HCT116 (cell line): ENCODE measurements around the gene TRIB2. TPM values are rescaled to one million over a fixed set of nuclear protein-coding genes. Genes with fewer than 3 reads are reported as not detected.

ENCODE experiments used
- ATAC-seq: fragments of 200-7000 bp; cut with Tn5 transposase; 2 replicates; pipeline ENCODE4 v1.9.1; 2020; ENCODE audit warnings: mild to moderate bottlenecking, moderate library complexity
- BruUV-seq: library from RNA; stranded (reverse); fragments of 400-500 nt; replicated peaks from 2 replicates; lab custom pipeline; 2021; lab: Mats Ljungman, UMichigan
- CTCF ChIA-PET: fragments of 300-600 bp; sonication (Branson Sonifier 250); formaldehyde crosslinking; loops from one replicate; lab custom pipeline; 2021; ENCODE audit warnings: antibody characterized with exemption; lab: Charles Lee
- POLR2A ChIA-PET: fragments of 300-600, 350-600 bp; sonication (Branson Sonifier 250); formaldehyde crosslinking; loops from one replicate; lab custom pipeline; 2021; ENCODE audit warnings: antibody characterized with exemption; lab: Charles Lee
- RAD21 ChIA-PET, 2 experiments: fragments of 300-600 bp; sonication (Branson Sonifier 250); formaldehyde crosslinking; loops; one replicate each; lab custom pipeline; 2023; ENCODE audit warnings: low total read pairs in 2 of 2; ENCODE audit not compliant: uncharacterized antibody in 2 of 2, unreplicated experiment in 2 of 2, low non-redundant PET in 1 of 2; lab: Charles Lee
- DNase-seq: peaks from one replicate; pipeline ENCODE4 v3.0.0-alpha.2; 2010; ENCODE audit warnings: low read depth, low spot score
- H2AFZ ChIP-seq: fragments of 200-600 bp; shearing (Covaris generic), sonication (generic); 2 replicates; pipeline ENCODE4 v1.6.1; 2017; ENCODE audit warnings: low read depth, mixed run types, mixed read lengths, antibody characterized with exemption, low read length; ENCODE audit not compliant: poor library complexity, severe bottlenecking
- H3K27ac ChIP-seq: 2 replicates; pipeline ENCODE4 v1.5.1; 2012; ENCODE audit warnings: low read depth, low read length
- H3K27me3 ChIP-seq: fragments of 200-600 bp; sonication (generic); 2 replicates; pipeline ENCODE4 v1.6.1; 2016; ENCODE audit warnings: mixed run types, low read length, mixed read lengths; ENCODE audit not compliant: insufficient read depth
- H3K36me3 ChIP-seq, 2 experiments: fragments of 200-500 bp in 1 of 2; fragments of 200-600 bp in 1 of 2; sonication (Bioruptor generic) in 1 of 2; sonication (generic) in 1 of 2; 2 replicates each; pipeline versions ENCODE4 v1.5.1 to v1.6.1; 2014 to 2016; ENCODE audit warnings: low read length in 2 of 2, inconsistent platforms in 1 of 2, mixed read lengths in 1 of 2, mixed run types in 1 of 2; ENCODE audit not compliant: insufficient read depth in 2 of 2, control insufficient read depth in 1 of 2
- H3K4me1 ChIP-seq, 2 experiments: fragments of 200-600 bp in 1 of 2; sonication (generic) in 1 of 2; 2 replicates each; pipeline versions ENCODE4 v1.5.1 to v1.6.1; 2012 to 2017; ENCODE audit warnings: low read length in 2 of 2, inconsistent platforms in 1 of 2, mild to moderate bottlenecking in 1 of 2, mixed read lengths in 1 of 2, mixed run types in 1 of 2, moderate library complexity in 1 of 2; ENCODE audit not compliant: insufficient read depth in 2 of 2, control insufficient read depth in 1 of 2
- H3K4me2 ChIP-seq: fragments of 200-600 bp; sonication (generic); 2 replicates; pipeline ENCODE4 v1.6.1; 2017; ENCODE audit warnings: mixed run types, low read length, mixed read lengths
- H3K4me3 ChIP-seq, 2 experiments: fragments of 200-600 bp in 1 of 2; sonication (generic) in 1 of 2; replicated peaks in 1 of 2; 2 replicates each; pipeline ENCODE4 v1.5.1; 2011 to 2016; ENCODE audit warnings: low read length in 2 of 2, control low read depth in 1 of 2, low read depth in 1 of 2, mild to moderate bottlenecking in 1 of 2, mixed read lengths in 1 of 2, mixed run types in 1 of 2
- H3K79me2 ChIP-seq: fragments of 200-600 bp; sonication (generic); 2 replicates; pipeline ENCODE4 v1.6.1; 2017; ENCODE audit warnings: mild to moderate bottlenecking, mixed run types, low read length, moderate library complexity, mixed read lengths; ENCODE audit not compliant: insufficient read depth
- H3K9ac ChIP-seq: fragments of 200-600 bp; sonication (generic); 2 replicates; pipeline ENCODE4 v1.6.1; 2016; ENCODE audit warnings: low read length, mixed read lengths
- H3K9me2 ChIP-seq: fragments of 200-600 bp; sonication (generic), shearing (Covaris generic); 2 replicates; pipeline ENCODE4 v1.6.1; 2017; ENCODE audit warnings: mixed run types, mild to moderate bottlenecking, moderate library complexity; ENCODE audit not compliant: insufficient read depth
- H3K9me3 ChIP-seq, 2 experiments: fragments of 200-500 bp in 1 of 2; fragments of 200-600 bp in 1 of 2; sonication (Bioruptor generic) in 1 of 2; sonication (generic) in 1 of 2; 2 replicates each; pipeline ENCODE4 v1.6.1; 2014 to 2017; ENCODE audit warnings: low read length in 2 of 2, mixed read lengths in 2 of 2, inconsistent platforms in 1 of 2, low read depth in 1 of 2, mild to moderate bottlenecking in 1 of 2, mixed run types in 1 of 2, moderate library complexity in 1 of 2; ENCODE audit not compliant: control insufficient read depth in 1 of 2, insufficient read depth in 1 of 2
- H4K20me1 ChIP-seq: fragments of 200-600 bp; sonication (generic), shearing (Covaris generic); 2 replicates; pipeline ENCODE4 v1.6.1; 2017; ENCODE audit warnings: mixed run types, mild to moderate bottlenecking, moderate library complexity; ENCODE audit not compliant: insufficient read depth
- CBX3 ChIP-seq: IDR thresholded peaks from 2 replicates; pipeline ENCODE4 v1.6.1; 2012; ENCODE audit warnings: low read depth
- CEBPB ChIP-seq: IDR thresholded peaks from 2 replicates; pipeline ENCODE4 v1.6.1; 2012; ENCODE audit warnings: low read depth
- EGR1 ChIP-seq: IDR thresholded peaks from 2 replicates; pipeline ENCODE4 v1.6.1; 2012; ENCODE audit warnings: low read depth
- ELF1 ChIP-seq: IDR thresholded peaks from 2 replicates; pipeline ENCODE4 v1.6.1; 2012; ENCODE audit warnings: low read depth, borderline replicate concordance
- EZH2 ChIP-seq: fragments of 200-600 bp; sonication (generic); IDR thresholded peaks from 2 replicates; pipeline ENCODE4 v1.6.1; 2017; ENCODE audit warnings: antibody characterized with exemption, mixed run types
- EZH2phosphoT487 ChIP-seq: fragments of 200-600 bp; IDR thresholded peaks from 2 replicates; pipeline ENCODE4 v1.6.1; 2018; ENCODE audit warnings: antibody characterized with exemption, borderline replicate concordance
- FOSL1 ChIP-seq: IDR thresholded peaks from 2 replicates; pipeline ENCODE4 v1.6.1; 2012; ENCODE audit warnings: low read depth
- JUND ChIP-seq: IDR thresholded peaks from 2 replicates; pipeline ENCODE4 v1.6.1; 2012
- POLR2A ChIP-seq: IDR thresholded peaks from 2 replicates; pipeline ENCODE4 v1.7.0; 2011; ENCODE audit warnings: borderline replicate concordance; ENCODE audit not compliant: insufficient read depth, insufficient read length; ENCODE audit errors: extremely low read depth
- POLR2AphosphoS5 ChIP-seq: IDR thresholded peaks from 2 replicates; pipeline ENCODE4 v1.6.1; 2011; ENCODE audit warnings: mild to moderate bottlenecking, low read depth, low read length, moderate library complexity
- RAD21 ChIP-seq: IDR thresholded peaks from 2 replicates; pipeline ENCODE4 v1.6.1; 2012; ENCODE audit warnings: low read depth, mild to moderate bottlenecking
- SP1 ChIP-seq: IDR thresholded peaks from 2 replicates; pipeline ENCODE4 v1.6.1; 2012; ENCODE audit warnings: low read depth
- SRF ChIP-seq: IDR thresholded peaks from 2 replicates; pipeline ENCODE4 v1.6.1; 2012; ENCODE audit warnings: low read depth
- TCF7L2 ChIP-seq: IDR thresholded peaks from 2 replicates; pipeline ENCODE4 v1.7.0; 2011; ENCODE audit warnings: borderline replicate concordance, inconsistent platforms; ENCODE audit not compliant: insufficient read depth, insufficient read length; ENCODE audit errors: extremely low read depth
- ZFX ChIP-seq: fragments of 450-650 bp; IDR thresholded peaks from 2 replicates; pipeline ENCODE4 v1.6.1; 2017
- intact Hi-C: fragments of 100-400 bp; cut with micrococcal nuclease; formaldehyde crosslinking; loops from 2 replicates; pipeline ENCODE4 v1.10.0; 2022
- total RNA-seq: library from RNA; stranded (reverse); gene quantifications from one replicate; pipeline ENCODE4 v1.2.1, GENCODE V29; 2021; ENCODE audit not compliant: unreplicated experiment
- TF ChIP-seq, protein P1 (sequence below): IDR thresholded peaks from 2 replicates; pipeline ENCODE4 v1.6.1; 2011; ENCODE audit warnings: mild to moderate bottlenecking, low read length, moderate library complexity; ENCODE audit not compliant: insufficient replicate concordance; ENCODE audit errors: extremely low read depth
- TF ChIP-seq, protein P2 (sequence below): IDR thresholded peaks from 2 replicates; pipeline ENCODE4 v1.6.1; 2012
- TF ChIP-seq, protein P3 (sequence below): IDR thresholded peaks from 2 replicates; pipeline ENCODE4 v1.6.1; 2012
- TF ChIP-seq, protein P4 (sequence below), 3 experiments: fragments of 200-600 bp in 1 of 3; sonication (generic) in 1 of 3; IDR thresholded peaks in 2 of 3; conservative IDR thresholded peaks in 1 of 3; 2 replicates each; pipeline ENCODE4 v1.5.1; 2012 to 2017; ENCODE audit warnings: low read depth in 2 of 3, low read length in 2 of 3, antibody characterized with exemption in 1 of 3, borderline replicate concordance in 1 of 3, control low read depth in 1 of 3, mild to moderate bottlenecking in 1 of 3, mixed read lengths in 1 of 3, mixed run types in 1 of 3, moderate library complexity in 1 of 3; ENCODE audit not compliant: insufficient read depth in 1 of 3

The TRIB2 gene
- total RNA-seq, 1 experiment from 2014 or later = 12.4 TPM

DNA sequence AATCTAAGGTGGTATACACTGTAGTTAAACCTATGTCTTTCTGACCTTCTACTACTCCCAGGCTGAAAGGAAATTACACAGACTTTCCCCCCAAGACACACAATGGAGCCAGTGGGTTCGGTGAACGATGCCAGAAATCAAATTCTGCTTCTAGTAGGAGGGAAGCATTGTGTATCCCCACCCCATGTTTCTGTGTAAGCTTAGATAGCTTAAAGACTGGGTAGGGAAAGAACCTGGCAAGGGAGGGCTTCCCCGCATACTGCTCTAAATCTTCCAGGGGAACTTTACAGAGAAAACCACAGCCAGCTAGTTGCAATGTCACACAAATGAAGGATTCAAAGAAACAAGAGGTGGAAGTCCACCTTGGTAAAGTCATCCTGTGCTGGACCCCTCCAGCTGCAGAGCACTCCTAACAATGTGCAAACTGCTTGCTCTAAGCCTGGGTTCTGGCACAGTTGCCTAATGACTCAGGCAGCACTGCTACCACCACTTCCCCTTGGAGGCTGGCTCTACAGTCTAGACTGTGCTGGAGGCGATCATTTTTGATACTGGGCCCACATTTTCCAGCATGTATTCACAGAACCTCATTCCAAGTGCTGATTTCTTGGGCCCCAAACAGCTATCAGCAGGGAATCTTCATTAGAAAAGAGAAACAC is 47.5 kb downstream of the TRIB2 start (continued):
- TF ChIP-seq EGR1 = no peak
- no peak for TF ChIP-seq POLR2AphosphoS5
- TF ChIP-seq, protein P1, sequence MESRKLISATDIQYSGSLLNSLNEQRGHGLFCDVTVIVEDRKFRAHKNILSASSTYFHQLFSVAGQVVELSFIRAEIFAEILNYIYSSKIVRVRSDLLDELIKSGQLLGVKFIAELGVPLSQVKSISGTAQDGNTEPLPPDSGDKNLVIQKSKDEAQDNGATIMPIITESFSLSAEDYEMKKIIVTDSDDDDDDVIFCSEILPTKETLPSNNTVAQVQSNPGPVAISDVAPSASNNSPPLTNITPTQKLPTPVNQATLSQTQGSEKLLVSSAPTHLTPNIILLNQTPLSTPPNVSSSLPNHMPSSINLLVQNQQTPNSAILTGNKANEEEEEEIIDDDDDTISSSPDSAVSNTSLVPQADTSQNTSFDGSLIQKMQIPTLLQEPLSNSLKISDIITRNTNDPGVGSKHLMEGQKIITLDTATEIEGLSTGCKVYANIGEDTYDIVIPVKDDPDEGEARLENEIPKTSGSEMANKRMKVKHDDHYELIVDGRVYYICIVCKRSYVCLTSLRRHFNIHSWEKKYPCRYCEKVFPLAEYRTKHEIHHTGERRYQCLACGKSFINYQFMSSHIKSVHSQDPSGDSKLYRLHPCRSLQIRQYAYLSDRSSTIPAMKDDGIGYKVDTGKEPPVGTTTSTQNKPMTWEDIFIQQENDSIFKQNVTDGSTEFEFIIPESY = no peak

DNA sequence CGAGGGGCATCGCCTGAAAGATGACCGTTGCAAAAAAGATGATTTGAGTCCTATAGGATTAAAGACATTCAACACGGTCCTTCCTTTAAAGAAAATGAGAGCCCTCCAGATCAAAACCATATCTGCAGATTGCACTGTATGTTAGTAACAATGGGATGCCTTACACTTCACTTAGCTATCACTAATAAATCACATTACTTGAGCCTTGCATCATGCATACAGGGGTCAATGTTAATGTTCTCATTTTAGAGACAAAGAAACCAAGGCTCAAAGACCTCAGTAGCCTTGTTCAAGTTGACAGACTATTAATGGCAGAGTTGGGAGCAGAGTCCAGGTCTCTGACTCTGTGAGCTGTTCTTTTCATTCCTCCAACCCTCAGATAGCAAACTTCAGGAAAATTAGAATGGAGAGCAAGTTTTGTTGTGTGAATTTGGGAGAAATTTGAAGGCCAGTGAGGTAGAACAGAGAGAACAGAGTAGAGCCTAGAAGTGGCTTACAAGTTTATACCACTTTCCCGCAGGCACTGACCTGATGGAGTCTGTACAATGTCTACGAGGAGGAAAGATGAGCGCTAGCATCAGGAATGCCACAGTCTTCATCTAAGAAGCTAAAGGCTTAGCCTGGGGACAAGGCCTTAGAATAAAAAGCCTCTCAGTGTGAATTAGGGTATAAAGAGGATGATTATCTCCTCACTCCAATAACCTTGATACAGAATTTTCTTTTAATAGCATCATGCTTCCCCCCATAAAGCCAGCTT is 48.3 kb downstream of the TRIB2 start:
- Histone ChIP-seq H2AFZ (no peak overlapping the region), H3K79me2 (no peaks in the 10 kb centered on the region), H3K9ac (no peak overlapping the region), H3K9me2 (0 out of 2 replicates have a peak, but pooled peaks cover 4% of the 10 kb centered on the region), H3K9me3 (no peaks in the 10 kb centered on the region), H3K27ac (no peak overlapping the region), H3K36me3 (no peaks in the 10 kb centered on the region), H3K4me1 (no peaks in the 10 kb centered on the region), H3K4me2 (no peak overlapping the region), H3K4me3 (no peak overlapping the region), H3K27me3 (peaks cover 6% of the 10 kb centered on the region; the same call in 1 of the 2 replicates), H4K20me1 (no peaks in the 10 kb centered on the region)
- ChIA-PET CTCF (no interaction called here), POLR2A (no interaction called here), RAD21 (no interaction called here)
- DNase-seq (no peak), ATAC-seq (no peak)
- TF ChIP-seq ELF1 = no peak
- no peak for TF ChIP-seq EZH2phosphoT487
- no peak for TF ChIP-seq ZFX
- TF ChIP-seq POLR2A = no peak
- no peak for TF ChIP-seq JUND
- TF ChIP-seq, protein P2, sequence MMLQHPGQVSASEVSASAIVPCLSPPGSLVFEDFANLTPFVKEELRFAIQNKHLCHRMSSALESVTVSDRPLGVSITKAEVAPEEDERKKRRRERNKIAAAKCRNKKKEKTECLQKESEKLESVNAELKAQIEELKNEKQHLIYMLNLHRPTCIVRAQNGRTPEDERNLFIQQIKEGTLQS = no peak
- TF ChIP-seq CEBPB = no peak
- TF ChIP-seq CBX3 = no peak
- no peak for TF ChIP-seq SP1
- TF ChIP-seq FOSL1 = no peak
- TF ChIP-seq, protein P3, sequence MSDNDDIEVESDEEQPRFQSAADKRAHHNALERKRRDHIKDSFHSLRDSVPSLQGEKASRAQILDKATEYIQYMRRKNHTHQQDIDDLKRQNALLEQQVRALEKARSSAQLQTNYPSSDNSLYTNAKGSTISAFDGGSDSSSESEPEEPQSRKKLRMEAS = no peak
- TF ChIP-seq, protein P4, sequence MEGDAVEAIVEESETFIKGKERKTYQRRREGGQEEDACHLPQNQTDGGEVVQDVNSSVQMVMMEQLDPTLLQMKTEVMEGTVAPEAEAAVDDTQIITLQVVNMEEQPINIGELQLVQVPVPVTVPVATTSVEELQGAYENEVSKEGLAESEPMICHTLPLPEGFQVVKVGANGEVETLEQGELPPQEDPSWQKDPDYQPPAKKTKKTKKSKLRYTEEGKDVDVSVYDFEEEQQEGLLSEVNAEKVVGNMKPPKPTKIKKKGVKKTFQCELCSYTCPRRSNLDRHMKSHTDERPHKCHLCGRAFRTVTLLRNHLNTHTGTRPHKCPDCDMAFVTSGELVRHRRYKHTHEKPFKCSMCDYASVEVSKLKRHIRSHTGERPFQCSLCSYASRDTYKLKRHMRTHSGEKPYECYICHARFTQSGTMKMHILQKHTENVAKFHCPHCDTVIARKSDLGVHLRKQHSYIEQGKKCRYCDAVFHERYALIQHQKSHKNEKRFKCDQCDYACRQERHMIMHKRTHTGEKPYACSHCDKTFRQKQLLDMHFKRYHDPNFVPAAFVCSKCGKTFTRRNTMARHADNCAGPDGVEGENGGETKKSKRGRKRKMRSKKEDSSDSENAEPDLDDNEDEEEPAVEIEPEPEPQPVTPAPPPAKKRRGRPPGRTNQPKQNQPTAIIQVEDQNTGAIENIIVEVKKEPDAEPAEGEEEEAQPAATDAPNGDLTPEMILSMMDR (IDR thresholded peaks at IDR 0.05 in 2 of 3, conservative IDR thresholded peaks at IDR 0.05 in 1 of 3; ENCODE audit: borderline replicate concordance in 1 of 3, insufficient read depth in 1 of 3, low read depth in 2 of 3, low read length in 2 of 3) = no peak
- TF ChIP-seq TCF7L2 = no peak
- TF ChIP-seq, protein P1 = no peak
- TF ChIP-seq POLR2AphosphoS5 = no peak
- no peak for TF ChIP-seq SRF
- TF ChIP-seq RAD21 = no peak
- TF ChIP-seq EZH2 = no peak
- intact Hi-C loops = no loop called here
- no TSS peak for BruUV-seq
